Measurements from ENCODE around the gene DIPK1B.

Gene DIPK1B
- long read RNA-seq, partial matches to known transcripts, result 1 of 3 reads
- long read RNA-seq, other reads (novel, unspliced or antisense), result 1 of 3 reads

DNA sequence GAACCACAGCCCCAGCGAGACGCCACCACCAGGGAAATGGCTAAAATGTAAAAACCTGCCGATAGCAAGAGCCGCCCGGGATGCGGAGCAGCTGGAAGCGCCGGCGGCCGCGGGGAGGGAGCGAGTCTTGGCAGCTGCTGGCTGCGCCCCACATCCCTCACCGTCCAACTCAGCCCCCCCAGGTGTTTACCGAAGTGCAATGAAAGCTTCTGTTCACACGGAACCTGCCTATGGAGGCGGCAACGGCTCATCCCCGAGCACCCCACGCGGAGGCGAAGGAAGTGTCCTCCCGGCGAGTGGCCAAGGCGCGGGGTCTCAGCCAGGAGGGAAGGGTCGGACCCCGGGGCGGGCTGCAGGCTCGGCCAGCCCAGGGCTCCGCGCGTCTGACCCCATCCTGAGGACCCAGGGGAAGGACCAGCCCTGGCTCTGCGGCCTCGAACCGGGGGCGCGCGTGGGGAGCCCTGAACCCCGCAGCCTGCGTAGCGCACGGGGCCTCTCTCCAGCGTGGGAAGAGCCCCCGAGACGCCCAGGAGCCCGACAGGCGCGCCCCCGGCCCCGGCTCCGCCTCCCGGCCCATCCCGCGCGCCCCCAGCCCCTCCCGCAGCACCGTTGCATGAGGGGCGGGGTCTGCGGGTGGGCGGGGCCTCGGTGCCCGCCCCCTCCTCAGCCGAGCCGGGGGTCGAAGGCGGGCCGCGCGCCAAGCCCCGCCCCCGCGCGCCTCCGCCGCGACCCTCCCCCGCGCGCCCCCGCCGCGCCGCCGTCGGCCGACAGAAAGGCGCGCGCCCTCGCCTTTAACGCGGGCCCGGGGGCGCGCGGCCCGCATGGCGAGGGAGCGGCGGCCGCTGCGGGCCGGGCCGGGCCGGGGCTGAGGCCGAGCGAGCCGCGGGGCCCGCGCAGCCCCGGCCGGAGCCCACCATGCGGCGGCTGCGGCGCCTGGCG, at the start of gene DIPK1B:
Gene DIPK1B, plus strand, starts transcription at position 822 of the 939 bp plus-strand sequence. Its CDS starts 94 bp downstream, at position 916.
- H3K4me3 ChIP-seq (replicated peaks; ENCODE audit: insufficient read depth, low read length), result peak within 1 kb of the TSS; percentile 49
- no peaks in the 10 kb centered on the region for H3K27me3 ChIP-seq (ENCODE audit: insufficient read depth, poor library complexity, severe bottlenecking)
- TF ChIP-seq, protein P1, sequence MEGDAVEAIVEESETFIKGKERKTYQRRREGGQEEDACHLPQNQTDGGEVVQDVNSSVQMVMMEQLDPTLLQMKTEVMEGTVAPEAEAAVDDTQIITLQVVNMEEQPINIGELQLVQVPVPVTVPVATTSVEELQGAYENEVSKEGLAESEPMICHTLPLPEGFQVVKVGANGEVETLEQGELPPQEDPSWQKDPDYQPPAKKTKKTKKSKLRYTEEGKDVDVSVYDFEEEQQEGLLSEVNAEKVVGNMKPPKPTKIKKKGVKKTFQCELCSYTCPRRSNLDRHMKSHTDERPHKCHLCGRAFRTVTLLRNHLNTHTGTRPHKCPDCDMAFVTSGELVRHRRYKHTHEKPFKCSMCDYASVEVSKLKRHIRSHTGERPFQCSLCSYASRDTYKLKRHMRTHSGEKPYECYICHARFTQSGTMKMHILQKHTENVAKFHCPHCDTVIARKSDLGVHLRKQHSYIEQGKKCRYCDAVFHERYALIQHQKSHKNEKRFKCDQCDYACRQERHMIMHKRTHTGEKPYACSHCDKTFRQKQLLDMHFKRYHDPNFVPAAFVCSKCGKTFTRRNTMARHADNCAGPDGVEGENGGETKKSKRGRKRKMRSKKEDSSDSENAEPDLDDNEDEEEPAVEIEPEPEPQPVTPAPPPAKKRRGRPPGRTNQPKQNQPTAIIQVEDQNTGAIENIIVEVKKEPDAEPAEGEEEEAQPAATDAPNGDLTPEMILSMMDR (IDR thresholded peaks at IDR 0.05; ENCODE audit: insufficient read depth, low read length), result no peak
- TF ChIP-seq POLR2AphosphoS5 (IDR thresholded peaks at IDR 0.05; ENCODE audit: low read depth), result no peak
- no peak for TF ChIP-seq SPI1 (IDR thresholded peaks at IDR 0.05; ENCODE audit: borderline replicate concordance, low read depth)
- TF ChIP-seq, protein P2, sequence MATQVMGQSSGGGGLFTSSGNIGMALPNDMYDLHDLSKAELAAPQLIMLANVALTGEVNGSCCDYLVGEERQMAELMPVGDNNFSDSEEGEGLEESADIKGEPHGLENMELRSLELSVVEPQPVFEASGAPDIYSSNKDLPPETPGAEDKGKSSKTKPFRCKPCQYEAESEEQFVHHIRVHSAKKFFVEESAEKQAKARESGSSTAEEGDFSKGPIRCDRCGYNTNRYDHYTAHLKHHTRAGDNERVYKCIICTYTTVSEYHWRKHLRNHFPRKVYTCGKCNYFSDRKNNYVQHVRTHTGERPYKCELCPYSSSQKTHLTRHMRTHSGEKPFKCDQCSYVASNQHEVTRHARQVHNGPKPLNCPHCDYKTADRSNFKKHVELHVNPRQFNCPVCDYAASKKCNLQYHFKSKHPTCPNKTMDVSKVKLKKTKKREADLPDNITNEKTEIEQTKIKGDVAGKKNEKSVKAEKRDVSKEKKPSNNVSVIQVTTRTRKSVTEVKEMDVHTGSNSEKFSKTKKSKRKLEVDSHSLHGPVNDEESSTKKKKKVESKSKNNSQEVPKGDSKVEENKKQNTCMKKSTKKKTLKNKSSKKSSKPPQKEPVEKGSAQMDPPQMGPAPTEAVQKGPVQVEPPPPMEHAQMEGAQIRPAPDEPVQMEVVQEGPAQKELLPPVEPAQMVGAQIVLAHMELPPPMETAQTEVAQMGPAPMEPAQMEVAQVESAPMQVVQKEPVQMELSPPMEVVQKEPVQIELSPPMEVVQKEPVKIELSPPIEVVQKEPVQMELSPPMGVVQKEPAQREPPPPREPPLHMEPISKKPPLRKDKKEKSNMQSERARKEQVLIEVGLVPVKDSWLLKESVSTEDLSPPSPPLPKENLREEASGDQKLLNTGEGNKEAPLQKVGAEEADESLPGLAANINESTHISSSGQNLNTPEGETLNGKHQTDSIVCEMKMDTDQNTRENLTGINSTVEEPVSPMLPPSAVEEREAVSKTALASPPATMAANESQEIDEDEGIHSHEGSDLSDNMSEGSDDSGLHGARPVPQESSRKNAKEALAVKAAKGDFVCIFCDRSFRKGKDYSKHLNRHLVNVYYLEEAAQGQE (IDR thresholded peaks at IDR 0.05; ENCODE audit: insufficient replicate concordance, low read depth), result no peak
- TF ChIP-seq GABPA (IDR thresholded peaks at IDR 0.05; ENCODE audit: low read depth), result no peak
- H3K27ac ChIP-seq (replicated peaks), result no peak within 1 kb of the TSS
- DNase-seq (ENCODE audit: low read depth in 1 of 2, low spot score in 1 of 2), result no peak

DNA sequence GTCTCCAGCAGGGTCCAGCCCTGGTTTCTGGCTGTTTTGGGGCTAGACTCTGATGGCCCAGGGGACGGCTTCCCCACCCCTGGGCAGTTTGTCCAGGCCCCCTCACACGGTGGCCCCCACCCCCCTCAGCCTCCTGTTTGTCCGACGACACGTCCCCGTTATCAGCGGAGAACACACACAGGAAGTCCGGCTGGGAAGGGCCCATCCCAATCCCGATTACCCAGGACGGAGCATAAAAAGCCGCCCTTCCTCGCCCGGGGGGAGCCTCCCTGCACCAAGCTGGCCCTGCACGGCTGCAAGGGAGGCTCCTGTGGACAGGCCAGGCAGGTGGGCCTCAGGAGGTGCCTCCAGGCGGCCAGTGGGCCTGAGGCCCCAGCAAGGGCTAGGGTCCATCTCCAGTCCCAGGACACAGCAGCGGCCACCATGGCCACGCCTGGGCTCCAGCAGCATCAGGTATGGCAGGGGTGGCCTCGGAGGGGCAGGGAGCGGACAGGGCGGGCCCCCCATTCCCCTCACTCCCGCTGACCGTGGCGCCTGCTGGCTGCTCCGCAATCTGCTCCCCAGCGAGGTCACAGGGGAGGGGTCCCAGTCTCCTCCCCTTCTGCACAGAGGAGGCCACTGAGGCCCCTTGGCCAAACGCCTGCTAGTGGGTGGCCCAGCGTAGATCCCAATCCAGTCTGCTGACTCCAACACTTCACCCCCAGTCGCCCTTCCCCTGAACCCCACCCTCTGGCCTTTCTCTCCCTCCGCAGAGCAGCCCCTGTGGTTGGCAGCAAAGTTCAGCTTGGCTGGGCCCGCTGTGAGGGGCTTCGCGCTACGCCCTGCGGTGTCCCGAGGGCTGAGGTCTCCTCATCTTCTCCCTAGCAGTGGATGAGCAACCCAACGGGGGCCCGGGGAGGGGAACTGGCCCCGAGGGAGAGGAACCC, 49.5 kb upstream of the DIPK1B start, which contains the start of gene EGFL7:
Gene EGFL7, plus strand, starts transcription at position 261 of the 926 bp plus-strand sequence. CDS start 5,367 bp downstream, outside the sequence.
- no peak for TF ChIP-seq GABPA (IDR thresholded peaks at IDR 0.05; ENCODE audit: low read depth)
- TF ChIP-seq SPI1 (IDR thresholded peaks at IDR 0.05; ENCODE audit: borderline replicate concordance, low read depth), result no peak
- TF ChIP-seq, protein P2 (IDR thresholded peaks at IDR 0.05; ENCODE audit: insufficient replicate concordance, low read depth), result no peak
- TF ChIP-seq, protein P1 (IDR thresholded peaks at IDR 0.05; ENCODE audit: insufficient read depth, low read length), result no peak
- TF ChIP-seq POLR2AphosphoS5 (IDR thresholded peaks at IDR 0.05; ENCODE audit: low read depth), result no peak
- Histone ChIP-seq H3K27ac (replicated peaks) (no peak within 1 kb of the TSS), H3K4me3 (replicated peaks; ENCODE audit: insufficient read depth, low read length) (no peak within 1 kb of the TSS), H3K27me3 (ENCODE audit: insufficient read depth, poor library complexity, severe bottlenecking) (peaks cover 37% of the 10 kb centered on the region)
- DNase-seq (ENCODE audit: low read depth in 1 of 2, low spot score in 1 of 2), result no peak

DNA sequence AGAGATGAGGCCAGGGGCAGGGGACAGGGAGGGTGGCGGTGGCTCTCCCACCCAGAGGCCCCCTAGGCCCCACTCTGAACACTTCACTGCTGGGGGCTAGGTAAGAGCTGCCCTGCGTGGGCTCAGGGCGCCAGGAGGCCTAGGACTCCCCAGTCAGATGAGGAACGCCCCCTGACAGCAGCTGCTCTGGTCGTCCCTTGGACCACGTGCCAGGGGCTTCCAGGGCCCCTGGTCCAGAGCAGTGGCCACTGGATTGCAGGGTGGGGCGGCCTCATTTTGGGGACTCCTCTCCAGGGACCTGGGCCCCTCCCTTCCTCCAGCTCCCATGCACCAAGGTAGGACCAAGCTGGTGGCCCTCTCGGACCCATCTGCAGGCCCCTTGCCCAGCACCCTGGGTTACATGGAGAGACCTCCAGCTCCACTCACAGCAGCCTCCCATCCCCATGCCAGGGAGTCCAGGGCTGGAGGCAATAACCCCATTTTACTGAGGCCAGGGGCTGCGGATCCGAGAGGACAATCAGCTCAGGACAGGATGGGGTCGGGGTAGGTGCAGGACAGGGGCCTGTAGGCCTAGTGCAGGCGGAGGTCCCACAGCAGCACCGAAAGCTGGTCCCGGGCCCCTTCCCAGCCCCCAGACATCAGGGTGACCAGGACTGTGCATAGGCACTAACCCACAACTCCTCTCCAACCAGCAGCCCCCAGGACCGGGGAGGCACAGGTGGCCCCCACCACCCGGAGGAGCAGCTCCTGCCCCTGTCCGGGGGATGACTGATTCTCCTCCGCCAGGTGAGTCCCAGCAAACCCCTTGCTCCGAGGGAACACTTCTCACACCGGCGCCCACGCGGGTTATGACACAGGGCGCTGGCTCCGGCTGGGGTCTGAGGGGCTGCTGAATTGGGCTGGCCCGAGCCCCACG, 48.1 kb upstream of the DIPK1B start:
- Histone ChIP-seq H3K4me3 (replicated peaks; ENCODE audit: insufficient read depth, low read length) (no peak overlapping the region), H3K27ac (replicated peaks) (no peak overlapping the region), H3K27me3 (ENCODE audit: insufficient read depth, poor library complexity, severe bottlenecking) (peaks cover 27% of the 10 kb centered on the region)
- DNase-seq (ENCODE audit: low read depth in 1 of 2, low spot score in 1 of 2), result no peak
- TF ChIP-seq SPI1 (IDR thresholded peaks at IDR 0.05; ENCODE audit: borderline replicate concordance, low read depth), result no peak
- TF ChIP-seq, protein P2 (IDR thresholded peaks at IDR 0.05; ENCODE audit: insufficient replicate concordance, low read depth), result no peak
- TF ChIP-seq, protein P1 (IDR thresholded peaks at IDR 0.05; ENCODE audit: insufficient read depth, low read length), result no peak
- no peak for TF ChIP-seq POLR2AphosphoS5 (IDR thresholded peaks at IDR 0.05; ENCODE audit: low read depth)
- no peak for TF ChIP-seq GABPA (IDR thresholded peaks at IDR 0.05; ENCODE audit: low read depth)
